ENCODE data around the gene STAT2. TPM values are rescaled to one million over a fixed set of nuclear protein-coding genes. Genes with fewer than 3 reads are reported as not detected.

The STAT2 gene
- total and polyA plus RNA-seq, 2 of the 13 experiments (the other 11 are each of a cell fraction or from before 2014, with no cell fraction given): 43.5 to 84.6 TPM

DNA sequence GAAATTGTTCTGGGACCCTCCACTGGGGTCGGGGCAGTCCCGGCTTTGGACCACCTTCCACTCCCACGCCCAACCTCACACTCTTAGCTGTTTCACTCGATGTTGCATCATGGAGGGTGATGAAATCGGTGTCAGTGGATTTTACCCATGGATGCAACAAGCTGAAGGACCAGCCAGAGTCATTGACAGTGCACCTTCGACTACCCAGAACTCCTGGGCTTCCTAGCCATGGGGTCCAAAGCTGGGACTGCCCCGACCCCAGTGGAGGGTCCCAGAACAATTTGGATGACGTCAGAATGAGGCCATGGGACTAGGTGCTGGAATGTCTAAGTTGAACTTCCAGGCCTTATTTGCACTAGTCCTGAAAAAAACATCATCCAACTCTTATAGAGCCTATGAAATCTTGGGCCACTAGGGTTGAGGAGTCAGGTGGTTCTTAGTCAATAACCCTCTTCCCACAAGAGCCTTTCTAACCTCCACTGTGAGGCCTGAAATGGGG, 22.1 kb downstream of the STAT2 start:
- H2AFZ ChIP-seq (ENCODE audit: low read length): no peak overlapping the region
- H3K4me3 ChIP-seq (replicated peaks in 1 of 3; ENCODE audit: insufficient read depth in 1 of 3, low read depth in 2 of 3, low read length in 3 of 3): no peak overlapping the region
- H3K79me2 ChIP-seq (ENCODE audit: insufficient read depth, low read length): no peaks in the 10 kb centered on the region
- POLR2A ChIA-PET: interaction anchor here (1.2 to 3.3 kb wide), 4 partner anchors 22 to 71 kb away, joined by 3 to 20 read pairs (median 7); partner anchors contain the start of genes APOF, CNPY2, COQ10A and STAT2
- WGBS (ENCODE audit: low lambda C conversion rate): 61% methylated on average over 8 of the region's 8 CpGs
- in situ Hi-C loops (cut with HindIII; ENCODE audit: extremely low pct_ligation_motif_present, low pct_unique_long_range_greater_than_20kb) (no loop called here), intact Hi-C loops (cut with micrococcal nuclease; ENCODE audit: unreplicated experiment) (no loop called here)
- no peak overlapping the region for H3K4me2 ChIP-seq (ENCODE audit: low read depth, low read length)
- no peak overlapping the region for H3K27ac ChIP-seq (ENCODE audit: extremely low read length, insufficient read depth, low read length)
- no peak overlapping the region for H3K9ac ChIP-seq (ENCODE audit: insufficient read depth, low read depth, low read length)
- CTCF ChIA-PET (ENCODE audit: low intra/inter-chr PET ratio, low total read pairs): no interaction called here
- DNase-seq (ENCODE audit: low spot score) (no peak), ATAC-seq (no peak), FAIRE-seq (no peak)
- BruUV-seq (replicated peaks): no TSS peak
- H4K20me1 ChIP-seq (ENCODE audit: insufficient read depth, low read length): no peaks in the 10 kb centered on the region
- H3K4me1 ChIP-seq (ENCODE audit: insufficient read depth, low read length): peaks cover 53% of the 10 kb centered on the region
- H3K36me3 ChIP-seq (replicated peaks in 1 of 2; ENCODE audit: control insufficient read depth in 1 of 2, insufficient read depth in 2 of 2, low read length in 2 of 2): peaks cover 0 to 4% of the 10 kb centered on the region in 2 experiments; a peak in 2 of 5 replicates
- no peaks in the 10 kb centered on the region; a peak in 1 of 5 replicates for H3K27me3 ChIP-seq (ENCODE audit: control insufficient read depth in 1 of 2, insufficient read depth in 2 of 2, low read length in 2 of 2)
- H3K9me3 ChIP-seq (ENCODE audit: low read length): no peaks in the 10 kb centered on the region
- peak; percentile 90 for TF ChIP-seq CREB1 (IDR thresholded peaks at IDR 0.05)
- TF ChIP-seq CREB1 (CRISPR knock-in tag; IDR thresholded peaks at IDR 0.05): no peak
- TF ChIP-seq ATF7 (IDR thresholded peaks at IDR 0.05): peak; percentile 93
- TF ChIP-seq ATF7 (CRISPR knock-in tag; IDR thresholded peaks at IDR 0.05): no peak
- TF ChIP-seq, protein P1, sequence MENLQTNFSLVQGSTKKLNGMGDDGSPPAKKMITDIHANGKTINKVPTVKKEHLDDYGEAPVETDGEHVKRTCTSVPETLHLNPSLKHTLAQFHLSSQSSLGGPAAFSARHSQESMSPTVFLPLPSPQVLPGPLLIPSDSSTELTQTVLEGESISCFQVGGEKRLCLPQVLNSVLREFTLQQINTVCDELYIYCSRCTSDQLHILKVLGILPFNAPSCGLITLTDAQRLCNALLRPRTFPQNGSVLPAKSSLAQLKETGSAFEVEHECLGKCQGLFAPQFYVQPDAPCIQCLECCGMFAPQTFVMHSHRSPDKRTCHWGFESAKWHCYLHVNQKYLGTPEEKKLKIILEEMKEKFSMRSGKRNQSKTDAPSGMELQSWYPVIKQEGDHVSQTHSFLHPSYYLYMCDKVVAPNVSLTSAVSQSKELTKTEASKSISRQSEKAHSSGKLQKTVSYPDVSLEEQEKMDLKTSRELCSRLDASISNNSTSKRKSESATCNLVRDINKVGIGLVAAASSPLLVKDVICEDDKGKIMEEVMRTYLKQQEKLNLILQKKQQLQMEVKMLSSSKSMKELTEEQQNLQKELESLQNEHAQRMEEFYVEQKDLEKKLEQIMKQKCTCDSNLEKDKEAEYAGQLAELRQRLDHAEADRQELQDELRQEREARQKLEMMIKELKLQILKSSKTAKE (CRISPR knock-in tag; IDR thresholded peaks at IDR 0.05; ENCODE audit: borderline replicate concordance): no peak
- no peak for TF ChIP-seq GABPB1 (CRISPR knock-in tag; IDR thresholded peaks at IDR 0.05)
- no peak for TF ChIP-seq MTA3 (CRISPR knock-in tag; IDR thresholded peaks at IDR 0.05)
- TF ChIP-seq MBNL3 (CRISPR knock-in tag; conservative IDR thresholded peaks at IDR 0.05): no peak
- no peak for TF ChIP-seq TCF12 (IDR thresholded peaks at IDR 0.05)
- no peak for TF ChIP-seq TCF12 (CRISPR knock-in tag; IDR thresholded peaks at IDR 0.05)
- TF ChIP-seq, protein P2, sequence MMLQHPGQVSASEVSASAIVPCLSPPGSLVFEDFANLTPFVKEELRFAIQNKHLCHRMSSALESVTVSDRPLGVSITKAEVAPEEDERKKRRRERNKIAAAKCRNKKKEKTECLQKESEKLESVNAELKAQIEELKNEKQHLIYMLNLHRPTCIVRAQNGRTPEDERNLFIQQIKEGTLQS (CRISPR knock-in tag; IDR thresholded peaks at IDR 0.05): peak; percentile 64; the same call in 1 of the 2 replicates
- TF ChIP-seq ZNF331 (CRISPR knock-in tag; IDR thresholded peaks at IDR 0.05): no peak
- TF ChIP-seq, protein P3, sequence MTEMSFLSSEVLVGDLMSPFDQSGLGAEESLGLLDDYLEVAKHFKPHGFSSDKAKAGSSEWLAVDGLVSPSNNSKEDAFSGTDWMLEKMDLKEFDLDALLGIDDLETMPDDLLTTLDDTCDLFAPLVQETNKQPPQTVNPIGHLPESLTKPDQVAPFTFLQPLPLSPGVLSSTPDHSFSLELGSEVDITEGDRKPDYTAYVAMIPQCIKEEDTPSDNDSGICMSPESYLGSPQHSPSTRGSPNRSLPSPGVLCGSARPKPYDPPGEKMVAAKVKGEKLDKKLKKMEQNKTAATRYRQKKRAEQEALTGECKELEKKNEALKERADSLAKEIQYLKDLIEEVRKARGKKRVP (CRISPR knock-in tag; IDR thresholded peaks at IDR 0.05): peak in 1 of 2 experiments; percentile 88; a peak in 2 of 4 replicates
- 0 out of 2 replicates have a peak, but pooled peaks have one; percentile 13 for TF ChIP-seq FOSL2 (CRISPR knock-in tag; IDR thresholded peaks at IDR 0.05)
- no peak for TF ChIP-seq NR1H2 (CRISPR knock-in tag; IDR thresholded peaks at IDR 0.05; ENCODE audit: borderline replicate concordance, low read depth)
- TF ChIP-seq CEBPG (CRISPR knock-in tag; IDR thresholded peaks at IDR 0.05): peak; percentile 78
- no peak for TF ChIP-seq CC2D1A (CRISPR knock-in tag; IDR thresholded peaks at IDR 0.05)
- peak; percentile 87 for TF ChIP-seq CEBPB (IDR thresholded peaks at IDR 0.05; ENCODE audit: borderline replicate concordance, low read depth, low read length)
- no peak for TF ChIP-seq HNRNPLL (IDR thresholded peaks at IDR 0.05; ENCODE audit: low read depth, low read length, poor library complexity, severe bottlenecking)
- TF ChIP-seq, protein P4, sequence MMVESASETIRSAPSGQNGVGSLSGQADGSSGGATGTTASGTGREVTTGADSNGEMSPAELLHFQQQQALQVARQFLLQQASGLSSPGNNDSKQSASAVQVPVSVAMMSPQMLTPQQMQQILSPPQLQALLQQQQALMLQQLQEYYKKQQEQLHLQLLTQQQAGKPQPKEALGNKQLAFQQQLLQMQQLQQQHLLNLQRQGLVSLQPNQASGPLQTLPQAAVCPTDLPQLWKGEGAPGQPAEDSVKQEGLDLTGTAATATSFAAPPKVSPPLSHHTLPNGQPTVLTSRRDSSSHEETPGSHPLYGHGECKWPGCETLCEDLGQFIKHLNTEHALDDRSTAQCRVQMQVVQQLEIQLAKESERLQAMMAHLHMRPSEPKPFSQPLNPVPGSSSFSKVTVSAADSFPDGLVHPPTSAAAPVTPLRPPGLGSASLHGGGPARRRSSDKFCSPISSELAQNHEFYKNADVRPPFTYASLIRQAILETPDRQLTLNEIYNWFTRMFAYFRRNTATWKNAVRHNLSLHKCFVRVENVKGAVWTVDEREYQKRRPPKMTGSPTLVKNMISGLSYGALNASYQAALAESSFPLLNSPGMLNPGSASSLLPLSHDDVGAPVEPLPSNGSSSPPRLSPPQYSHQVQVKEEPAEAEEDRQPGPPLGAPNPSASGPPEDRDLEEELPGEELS (CRISPR knock-in tag; IDR thresholded peaks at IDR 0.05): no peak
- TF ChIP-seq TAF1 (CRISPR knock-in tag; IDR thresholded peaks at IDR 0.05): no peak
- TF ChIP-seq PHF21A (CRISPR knock-in tag; IDR thresholded peaks at IDR 0.05): no peak
- no peak for TF ChIP-seq SIX4 (CRISPR knock-in tag; IDR thresholded peaks at IDR 0.05)
